DOHH2 (cell line): ENCODE measurements around the gene LDLRAD4.

Experiments used
- H3F3A ChIP-seq: fragments of 200-600 bp; sonication (generic), shearing (Covaris generic); 2 replicates; pipeline ENCODE4 v1.6.0; 2016; ENCODE audit warnings: antibody characterized with exemption, mild to moderate bottlenecking; ENCODE audit not compliant: control insufficient read depth, insufficient read depth
- H3K27ac ChIP-seq: fragments of 200-600 bp; sonication (generic); 2 replicates; pipeline ENCODE4 v1.5.1; 2014; ENCODE audit warnings: low read depth, mild to moderate bottlenecking, low read length, moderate library complexity
- H3K27me3 ChIP-seq: fragments of 200-600 bp; sonication (generic); 2 replicates; pipeline ENCODE4 v1.6.1; 2014; ENCODE audit warnings: mild to moderate bottlenecking, low read length, mixed read lengths; ENCODE audit not compliant: control insufficient read depth
- H3K36me3 ChIP-seq: fragments of 200-600 bp; sonication (generic); 2 replicates; pipeline ENCODE4 v1.6.1; 2014; ENCODE audit warnings: mild to moderate bottlenecking, low read length, moderate library complexity, mixed read lengths; ENCODE audit not compliant: control insufficient read depth
- H3K4me1 ChIP-seq: fragments of 200-600 bp; sonication (generic); 2 replicates; pipeline ENCODE4 v1.6.1; 2014; ENCODE audit warnings: mild to moderate bottlenecking, low read length, mixed read lengths; ENCODE audit not compliant: control insufficient read depth
- H3K4me2 ChIP-seq: fragments of 200-600 bp; sonication (generic); 2 replicates; pipeline ENCODE4 v1.6.0; 2014; ENCODE audit warnings: mild to moderate bottlenecking, low read length, moderate library complexity
- H3K4me3 ChIP-seq: fragments of 200-600 bp; sonication (generic); 2 replicates; pipeline ENCODE4 v1.5.1; 2014; ENCODE audit warnings: mild to moderate bottlenecking, low read length, mixed read lengths
- H3K79me2 ChIP-seq: fragments of 200-600 bp; sonication (generic); 2 replicates; pipeline ENCODE4 v1.6.1; 2014; ENCODE audit warnings: mild to moderate bottlenecking, low read length, mixed read lengths; ENCODE audit not compliant: control insufficient read depth
- H3K9me2 ChIP-seq: fragments of 200-600 bp; sonication (generic); replicated peaks from 2 replicates; pipeline ENCODE4 v1.6.1; 2014; ENCODE audit warnings: mild to moderate bottlenecking, low read length, mixed read lengths; ENCODE audit not compliant: control insufficient read depth
- H3K9me3 ChIP-seq: fragments of 200-600 bp; sonication (generic); 2 replicates; pipeline ENCODE4 v1.6.1; 2014; ENCODE audit warnings: antibody characterized with exemption, low read length, mixed read lengths; ENCODE audit not compliant: control insufficient read depth, insufficient read depth
- H4K20me1 ChIP-seq: fragments of 200-600 bp; sonication (generic); 2 replicates; pipeline ENCODE4 v1.6.0; 2014; ENCODE audit warnings: low read depth, mild to moderate bottlenecking, antibody characterized with exemption, low read length, moderate library complexity; ENCODE audit not compliant: control insufficient read depth, insufficient read depth
- CTCF ChIP-seq: fragments of 200-600 bp; sonication (generic); IDR thresholded peaks from one replicate; pipeline ENCODE4 v1.5.1; 2014; ENCODE audit warnings: antibody characterized with exemption, mild to moderate bottlenecking, low read depth, low read length; ENCODE audit not compliant: poor library complexity, severe bottlenecking
- EZH2phosphoT487 ChIP-seq: fragments of 200-600 bp; sonication (generic); IDR thresholded peaks from 2 replicates; pipeline ENCODE4 v1.6.1; 2017; ENCODE audit warnings: borderline replicate concordance, mild to moderate bottlenecking, antibody characterized with exemption, low read length, moderate library complexity, mixed read lengths

LDLRAD4 gene

GRCh38 chr18:13379930-13380690 is 161.6 kb downstream of the LDLRAD4 start:
- TF ChIP-seq EZH2phosphoT487: no peak
- no peak overlapping the region for H3K27ac ChIP-seq
- no peaks in the 10 kb centered on the region for H3K79me2 ChIP-seq
- H4K20me1 ChIP-seq: no peaks in the 10 kb centered on the region
- peaks cover 24% of the 10 kb centered on the region for H3K4me1 ChIP-seq
- no peaks in the 10 kb centered on the region for H3F3A ChIP-seq
- no peaks in the 10 kb centered on the region for H3K36me3 ChIP-seq
- H3K27me3 ChIP-seq: peaks cover 3% of the 10 kb centered on the region; the same call in 1 of the 2 replicates
- no peaks in the 10 kb centered on the region for H3K9me3 ChIP-seq
- H3K4me3 ChIP-seq: no peak overlapping the region
- no peaks in the 10 kb centered on the region for H3K9me2 ChIP-seq
- no peak overlapping the region for H3K4me2 ChIP-seq

GRCh38 chr18:13380691-13381070 is 162.1 kb downstream of the LDLRAD4 start:
- no peaks in the 10 kb centered on the region for H3K9me3 ChIP-seq
- H3K9me2 ChIP-seq: no peaks in the 10 kb centered on the region
- H3K79me2 ChIP-seq: no peaks in the 10 kb centered on the region
- no peaks in the 10 kb centered on the region for H3K36me3 ChIP-seq
- no peak overlapping the region for H3K4me3 ChIP-seq
- H3K27me3 ChIP-seq: no peaks in the 10 kb centered on the region; the same call in 1 of the 2 replicates
- TF ChIP-seq EZH2phosphoT487 (no peak), CTCF (no peak)
- H3K4me2 ChIP-seq: no peak overlapping the region
- no peaks in the 10 kb centered on the region for H4K20me1 ChIP-seq
- H3K27ac ChIP-seq: no peak overlapping the region
- H3K4me1 ChIP-seq: peaks cover 24% of the 10 kb centered on the region
- H3F3A ChIP-seq: no peaks in the 10 kb centered on the region

GRCh38 chr18:13381331-13381730 is 162.8 kb downstream of the LDLRAD4 start:
- H3K79me2 ChIP-seq: no peaks in the 10 kb centered on the region
- H4K20me1 ChIP-seq: no peaks in the 10 kb centered on the region
- no peaks in the 10 kb centered on the region for H3K36me3 ChIP-seq
- H3K9me3 ChIP-seq: no peaks in the 10 kb centered on the region
- H3K27ac ChIP-seq: 0 out of 2 replicates have a peak overlapping the region, but pooled peaks have one; percentile 41
- no peaks in the 10 kb centered on the region for H3K9me2 ChIP-seq
- no peaks in the 10 kb centered on the region for H3F3A ChIP-seq
- H3K4me1 ChIP-seq: peaks cover 24% of the 10 kb centered on the region
- peak overlapping the region; percentile 53 for H3K4me3 ChIP-seq
- peak overlapping the region; percentile 66 for H3K4me2 ChIP-seq
- H3K27me3 ChIP-seq: no peaks in the 10 kb centered on the region; the same call in 1 of the 2 replicates
- TF ChIP-seq CTCF (no peak), EZH2phosphoT487 (no peak)

GRCh38 chr18:13381944-13382365 is 163.4 kb downstream of the LDLRAD4 start:
- Histone ChIP-seq H3K36me3 (no peaks in the 10 kb centered on the region), H3K27ac (peak overlapping the region; percentile 41), H3K27me3 (no peaks in the 10 kb centered on the region), H3K9me2 (no peaks in the 10 kb centered on the region), H3F3A (no peaks in the 10 kb centered on the region), H3K79me2 (no peaks in the 10 kb centered on the region), H4K20me1 (no peaks in the 10 kb centered on the region), H3K9me3 (no peaks in the 10 kb centered on the region), H3K4me2 (peak overlapping the region; percentile 66), H3K4me3 (peak overlapping the region; percentile 53), H3K4me1 (peaks cover 20% of the 10 kb centered on the region)
- TF ChIP-seq EZH2phosphoT487 (no peak), CTCF (no peak)
